Activated naive CD4-positive, alpha-beta T cell treated with anti-CD3 and anti-CD28 coated beads, Interleukin-2, amount 50 U/mL, for 16 hours (primary cell): ENCODE data around the gene UBE2E2.
"Not testable (repeated sequence)": the region's sequence is repeated elsewhere in the genome, so short reads cannot be mapped to it uniquely, and the experiment has no call there.

Experiments used
- DNase-seq: peaks from one replicate; pipeline ENCODE4 v3.0.0-alpha.2; 2020

The UBE2E2 gene

DNA sequence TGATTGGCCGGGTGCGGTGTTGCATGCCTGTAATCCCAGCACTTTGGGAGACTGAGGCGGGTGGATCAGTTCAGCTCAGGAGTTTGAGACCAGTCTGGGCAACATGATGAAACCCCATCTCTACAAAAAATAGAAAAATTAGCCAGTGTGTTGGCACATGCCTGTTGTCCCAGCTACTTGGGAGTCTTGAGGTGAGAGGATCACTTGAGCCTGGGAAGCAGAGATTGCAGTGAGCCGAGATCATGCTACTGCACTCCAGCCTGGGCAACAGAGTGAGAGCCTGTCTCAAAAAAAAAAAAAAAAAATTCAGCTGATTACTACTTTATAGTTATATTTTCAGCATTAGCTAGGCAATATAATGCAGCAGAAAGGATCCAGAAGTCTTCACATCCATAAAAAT, 133.7 kb downstream of the UBE2E2 start:
- not testable (repeated sequence) for DNase-seq

DNA sequence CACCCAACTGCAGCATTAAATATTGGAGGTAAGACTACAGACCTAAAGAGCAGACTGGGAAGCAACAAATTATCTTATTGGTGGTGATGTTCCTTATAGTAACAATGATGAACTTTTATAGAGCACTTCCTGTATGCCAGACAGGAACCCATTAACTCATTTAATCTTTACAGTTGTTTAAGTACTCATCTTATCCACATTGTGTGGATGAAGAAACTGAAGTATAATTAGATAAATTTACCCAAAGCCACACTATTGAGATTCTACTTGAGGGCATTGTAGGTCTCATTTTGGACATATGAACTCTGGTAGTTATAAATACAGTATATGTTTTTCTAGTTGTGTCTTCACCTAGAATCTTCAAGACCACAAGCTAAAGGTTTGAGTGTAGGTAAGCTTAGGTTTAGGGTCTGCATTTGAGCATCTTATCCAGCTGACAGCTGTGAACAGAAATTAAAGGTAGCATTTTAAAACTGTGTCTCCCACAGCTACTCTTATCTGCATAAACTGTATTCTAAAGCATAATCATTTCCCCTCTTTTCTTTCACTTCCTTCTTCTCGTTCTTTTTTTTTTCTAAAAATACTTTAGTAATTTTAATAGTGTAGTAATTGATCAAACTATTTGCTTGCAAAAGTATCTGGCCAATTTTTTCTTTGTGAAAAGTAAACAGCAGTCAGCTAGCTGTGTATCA, 138.2 kb downstream of the UBE2E2 start:
- no peak for DNase-seq

DNA sequence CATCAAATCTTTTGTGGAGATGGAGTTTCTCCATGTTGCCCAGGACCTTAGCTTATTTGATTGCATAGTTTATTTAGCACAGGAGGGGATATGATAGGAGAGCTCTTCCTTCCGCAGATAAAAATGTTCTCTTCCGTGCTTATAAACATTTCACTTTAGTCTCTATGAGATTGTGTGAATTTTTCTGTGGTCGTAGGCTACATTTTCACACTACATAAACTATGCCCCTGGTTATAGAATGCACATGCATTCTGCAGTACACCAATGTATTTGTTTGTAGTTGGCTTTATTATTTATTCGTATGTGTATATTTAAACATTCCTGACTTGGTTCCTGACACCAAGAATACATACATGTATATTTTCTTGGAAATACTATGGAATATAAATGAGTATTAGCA, 139.2 kb downstream of the UBE2E2 start:
- no peak for DNase-seq

DNA sequence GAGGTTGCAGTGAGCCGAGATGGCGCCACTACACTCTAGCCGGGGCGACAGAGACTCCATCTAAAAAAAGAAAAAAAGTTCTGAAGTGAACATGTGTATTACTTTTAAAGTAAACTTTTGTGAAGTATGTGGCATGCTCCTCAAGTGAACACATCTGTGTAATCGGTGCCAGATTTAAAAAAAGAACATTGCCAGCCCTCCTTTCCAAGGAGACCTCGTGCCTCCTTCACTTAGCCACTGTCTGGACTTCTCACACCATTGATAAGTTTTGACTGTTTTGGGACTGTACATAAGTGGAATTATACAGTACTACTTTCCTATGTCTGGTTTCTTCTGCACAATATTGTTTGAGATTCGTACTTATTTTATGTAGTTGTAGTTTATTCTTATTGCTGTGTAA, 140.4 kb downstream of the UBE2E2 start:
- DNase-seq, result no peak

DNA sequence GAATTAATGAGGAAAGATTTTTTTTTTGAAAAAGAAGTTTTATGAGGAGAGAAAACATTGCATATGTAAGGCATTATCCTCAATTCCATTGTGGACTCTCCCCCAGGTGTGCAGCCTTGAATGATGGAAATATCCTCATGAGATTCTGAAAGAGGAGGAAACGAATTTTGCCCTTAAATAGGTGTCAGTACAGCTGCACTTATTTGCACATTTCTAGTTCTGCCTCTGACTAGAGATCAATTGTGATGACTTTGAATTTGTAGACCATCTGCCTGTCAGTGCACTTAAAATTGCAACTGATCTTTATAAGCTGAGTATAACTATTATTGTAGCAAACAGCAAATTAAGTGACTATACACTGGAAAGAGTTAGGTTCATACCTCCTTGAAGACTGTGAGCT, 141.8 kb downstream of the UBE2E2 start:
- DNase-seq, result no peak

DNA sequence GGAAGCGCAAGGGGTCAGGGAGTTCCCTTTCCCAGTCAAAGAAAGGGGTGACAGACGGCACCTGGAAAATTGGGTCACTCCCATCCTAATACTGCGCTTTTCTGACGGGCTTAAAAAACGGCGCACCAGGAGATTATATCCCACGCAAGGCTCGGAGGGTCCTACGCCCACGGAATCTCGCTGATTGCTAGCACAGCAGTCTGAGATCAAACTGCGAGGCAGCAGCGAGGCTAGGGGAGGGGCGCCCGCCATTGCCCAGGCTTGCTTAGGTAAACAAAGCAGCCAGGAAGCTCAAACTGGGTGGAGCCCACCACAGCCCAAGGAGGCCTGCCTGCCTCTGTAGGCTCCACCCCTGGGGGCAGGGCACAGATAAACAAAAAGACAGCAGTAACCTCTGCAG, 146.3 kb downstream of the UBE2E2 start:
- DNase-seq, result not testable (repeated sequence)

DNA sequence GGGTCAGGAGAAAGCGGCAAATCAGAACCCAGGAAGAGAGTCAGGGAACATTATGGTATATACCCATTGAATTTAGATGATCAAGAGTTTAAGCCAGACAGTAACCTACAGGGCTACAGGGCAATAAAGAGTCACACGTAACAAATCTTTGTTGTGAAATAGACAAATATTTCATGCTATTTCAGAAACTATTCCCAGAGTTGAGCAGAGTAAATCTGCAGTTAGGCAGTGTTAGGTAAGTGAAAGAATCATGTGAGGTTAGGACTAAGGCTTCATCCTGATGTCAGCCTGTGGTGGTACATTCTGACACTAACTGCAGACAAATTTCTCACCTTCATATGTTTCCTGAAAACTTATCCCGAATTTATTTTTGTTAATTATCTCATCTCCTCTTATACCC, 153.0 kb downstream of the UBE2E2 start:
- no peak for DNase-seq

DNA sequence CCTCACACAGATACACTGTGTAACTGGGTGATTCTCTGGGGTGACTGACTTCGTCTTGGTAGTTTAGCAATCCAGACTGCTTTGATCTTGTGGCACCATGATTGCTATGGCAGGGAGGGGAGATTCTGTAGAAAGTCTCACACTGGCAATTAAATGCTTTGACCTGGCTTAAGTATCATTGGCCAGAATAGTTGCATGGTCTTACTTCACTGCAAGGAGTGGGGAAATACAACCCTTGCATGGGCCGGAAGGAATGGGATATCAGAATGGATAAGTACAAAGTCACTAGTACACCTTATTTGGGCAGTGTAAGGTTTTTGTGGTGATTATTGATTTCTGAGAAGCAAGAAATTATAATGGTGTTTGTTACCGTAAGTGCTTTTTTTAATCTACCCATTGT, 153.8 kb downstream of the UBE2E2 start:
- no peak for DNase-seq

DNA sequence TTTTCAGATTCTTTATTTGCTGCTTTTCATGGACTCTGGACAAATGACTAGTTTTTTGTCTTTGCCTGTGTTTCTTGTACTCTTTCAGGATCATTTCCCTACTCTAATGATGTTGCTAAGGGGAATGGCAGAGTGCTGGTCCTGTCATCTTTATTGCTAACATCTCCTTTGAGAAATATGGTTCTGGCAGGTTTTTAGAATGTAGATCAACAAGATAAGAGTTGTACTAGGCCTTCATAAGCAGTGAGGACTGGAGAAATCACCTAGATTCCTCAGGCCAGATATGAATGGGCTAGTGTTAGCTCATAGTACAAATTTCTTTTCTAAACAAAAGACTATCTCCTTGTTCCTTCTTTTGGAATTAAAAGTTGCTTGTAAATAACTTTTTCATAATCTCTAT, 156.0 kb downstream of the UBE2E2 start:
- no peak for DNase-seq

DNA sequence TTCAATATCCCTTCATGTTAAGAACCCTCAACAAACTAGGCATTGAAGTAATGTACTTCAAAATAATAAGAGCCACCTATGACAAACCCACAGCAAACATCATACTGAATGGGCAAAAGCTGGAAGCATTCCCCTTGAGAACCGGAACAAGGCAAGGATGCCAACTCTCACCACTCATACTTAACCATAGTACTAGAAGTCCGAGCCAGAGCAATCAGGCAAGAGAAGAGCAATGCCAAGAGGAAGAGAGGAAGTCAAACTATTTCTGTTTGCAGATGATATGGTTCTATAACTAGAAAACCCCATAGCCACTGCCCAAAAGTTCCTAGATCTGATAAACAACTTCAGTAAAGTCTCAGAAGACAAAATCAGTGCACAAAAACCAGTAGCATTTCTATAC, 161.9 kb downstream of the UBE2E2 start:
- DNase-seq, result no peak

DNA sequence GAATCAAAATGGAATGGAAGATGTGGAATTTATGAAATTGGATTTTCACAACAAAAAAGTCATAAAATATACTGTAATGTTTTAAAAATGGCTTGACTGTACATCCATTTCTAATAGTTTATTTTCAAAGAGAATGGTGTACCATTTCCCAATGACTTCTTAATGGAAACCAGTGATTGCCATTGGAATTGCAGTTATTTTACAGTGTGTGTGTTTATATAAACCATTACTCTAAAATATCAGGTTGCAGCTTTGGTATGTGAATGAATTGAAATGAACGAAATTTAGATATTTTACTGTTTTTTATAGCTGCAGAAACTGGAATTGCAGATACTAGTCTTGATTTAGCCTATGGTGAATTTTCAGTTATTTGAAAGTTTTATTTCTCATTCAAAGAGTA, 165.6 kb downstream of the UBE2E2 start:
- no peak for DNase-seq

DNA sequence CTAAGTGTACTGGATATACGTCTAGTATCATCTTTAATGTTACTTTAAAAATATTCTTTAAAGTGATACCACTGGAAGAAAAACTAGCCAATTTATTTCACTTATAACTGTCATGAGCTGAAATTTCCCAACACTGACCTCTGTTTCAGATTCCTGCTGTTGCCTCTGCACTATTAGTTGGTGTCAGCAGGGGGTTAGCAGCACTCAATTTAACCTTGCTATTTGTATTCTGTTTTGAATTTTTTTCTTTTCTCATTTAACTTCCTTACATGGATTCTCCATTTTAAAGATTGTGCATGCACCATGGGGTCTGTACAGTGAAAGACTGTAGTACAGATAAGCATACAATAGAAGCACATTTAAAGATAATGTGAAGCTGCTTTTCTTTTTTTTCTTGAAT, 169.2 kb downstream of the UBE2E2 start:
- no peak for DNase-seq

DNA sequence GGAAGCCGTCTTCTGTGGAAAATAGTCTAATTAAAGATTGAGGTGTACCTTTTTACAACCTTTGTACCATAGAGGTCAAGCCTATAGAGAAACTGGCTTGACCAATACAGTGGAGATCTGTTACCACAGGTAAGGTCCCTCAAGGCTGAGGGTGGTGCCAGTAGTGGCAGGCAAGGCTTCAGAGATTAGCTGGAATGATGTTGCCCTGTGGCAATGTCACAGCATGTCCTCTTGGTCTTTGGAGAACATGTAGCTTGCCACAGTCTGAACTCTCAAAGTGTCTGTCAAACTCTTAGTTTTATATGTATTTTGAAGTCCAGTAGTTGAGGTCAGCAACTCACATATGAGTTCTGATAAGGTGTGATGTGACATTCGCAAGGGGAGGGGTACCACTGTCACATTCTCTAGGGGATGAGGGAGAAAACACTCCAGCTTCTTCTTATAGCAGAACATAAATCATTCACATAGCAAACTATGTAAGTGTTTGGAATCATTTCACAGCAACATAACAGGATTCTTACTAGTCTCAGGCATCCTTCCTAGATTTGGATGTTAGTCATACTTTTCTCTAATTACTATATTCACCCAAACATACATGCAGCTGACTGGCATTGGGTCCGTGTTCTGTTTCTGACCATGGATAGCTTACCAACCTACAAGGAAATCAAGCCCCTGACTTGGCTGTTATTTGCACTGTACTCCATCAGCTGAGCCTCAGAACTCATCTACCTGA, 173.6 kb downstream of the UBE2E2 start:
- no peak for DNase-seq

DNA sequence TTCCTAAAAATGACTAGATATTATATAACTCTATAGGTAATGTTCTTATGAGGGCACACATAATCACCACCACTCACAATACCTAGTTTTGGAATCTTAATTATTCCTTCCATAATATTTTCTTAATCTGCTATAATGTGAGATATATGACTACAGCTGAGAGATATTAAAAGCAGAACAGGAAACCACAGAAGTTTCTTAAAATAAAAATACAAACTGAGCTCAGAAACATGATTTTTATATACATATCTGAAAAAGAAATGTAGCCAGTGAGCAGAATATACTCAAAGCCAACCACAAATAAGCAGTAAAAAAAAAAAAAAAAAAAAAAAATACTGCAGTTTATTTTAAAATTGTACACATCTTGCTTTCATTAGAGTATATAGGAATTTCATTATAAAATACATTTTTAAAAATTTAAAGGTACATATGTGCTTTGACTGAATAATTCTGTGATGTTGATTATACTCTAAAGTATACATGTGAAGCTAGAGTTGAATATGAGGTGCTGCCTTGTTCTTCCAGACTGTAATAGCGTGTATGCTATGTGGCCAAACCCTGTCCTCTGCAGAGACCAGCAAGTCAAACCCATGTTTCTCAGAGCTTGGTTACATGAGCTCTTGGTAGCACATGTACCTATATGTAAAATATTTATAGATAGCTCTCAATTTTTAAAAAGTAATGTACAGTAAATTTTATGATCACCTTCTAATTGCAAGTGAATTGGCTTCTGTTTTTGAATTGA, 175.0 kb downstream of the UBE2E2 start:
- no peak for DNase-seq

DNA sequence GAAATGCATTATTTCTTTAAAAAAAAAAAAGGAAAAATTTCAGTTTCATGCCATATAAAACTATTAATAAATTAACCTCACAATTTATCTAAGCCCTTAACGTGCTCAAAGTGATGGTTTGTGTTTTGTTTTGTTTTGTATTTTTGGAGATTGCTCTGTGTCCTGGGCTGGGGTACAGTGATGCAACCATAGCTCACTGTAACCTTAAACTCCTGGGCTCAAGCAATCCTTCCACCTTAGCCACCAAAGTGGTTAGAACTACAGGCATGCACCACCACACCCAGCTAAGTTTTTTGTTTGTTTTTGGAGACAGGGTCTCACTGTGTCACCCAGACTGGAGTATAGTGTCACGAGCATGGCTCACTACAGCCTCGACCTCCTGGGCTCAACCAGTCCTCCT, 180.7 kb downstream of the UBE2E2 start:
- DNase-seq, result no peak

DNA sequence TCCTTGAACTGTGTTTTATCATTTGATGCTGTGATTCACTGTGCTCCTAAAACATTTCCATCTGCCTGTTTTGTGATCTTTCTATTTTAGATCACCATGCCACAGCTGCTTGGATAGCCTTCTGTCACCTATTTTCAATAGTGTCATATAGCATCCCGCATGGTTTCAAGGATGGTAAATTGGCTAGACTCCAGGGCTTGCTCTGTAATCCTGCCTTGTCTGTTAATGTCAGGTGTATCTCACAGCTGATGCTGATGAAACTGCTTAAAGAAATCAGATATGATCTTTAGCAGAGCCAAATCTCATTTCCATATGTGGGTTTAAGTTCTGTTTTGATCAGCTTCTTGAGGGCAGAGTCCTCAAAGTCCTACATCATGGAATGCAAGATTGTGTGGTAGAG, 182.2 kb downstream of the UBE2E2 start:
- no peak for DNase-seq

DNA sequence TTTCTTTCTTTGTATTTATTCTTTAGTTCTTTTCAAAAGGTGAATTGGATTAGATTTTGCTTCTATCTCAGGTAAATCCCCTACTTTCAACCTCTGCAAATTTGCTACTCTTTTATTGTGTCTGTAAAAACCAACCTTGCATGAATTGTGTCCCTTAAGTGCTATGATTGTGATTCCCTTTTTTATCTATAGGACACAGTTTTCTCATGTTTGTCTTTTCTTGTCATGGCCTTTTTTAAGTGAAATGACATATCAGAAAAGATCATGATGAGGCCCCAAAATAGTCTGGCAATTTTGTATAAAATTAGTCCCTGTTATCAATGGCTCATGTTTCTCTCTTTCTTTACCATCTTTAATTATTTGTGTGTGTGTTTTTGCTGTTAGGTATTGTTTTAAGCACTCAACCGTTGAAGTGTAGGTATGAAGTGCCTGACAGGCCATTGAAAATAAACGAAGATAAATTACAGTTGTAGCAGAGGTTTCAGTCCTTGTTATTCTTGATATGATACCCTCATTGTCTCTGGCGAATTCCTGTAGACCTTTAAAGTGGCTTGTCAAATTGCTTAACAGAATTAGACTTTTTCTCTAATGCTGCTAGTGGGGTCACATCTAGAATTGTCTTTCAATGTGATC, 184.3 kb downstream of the UBE2E2 start:
- no peak for DNase-seq

DNA sequence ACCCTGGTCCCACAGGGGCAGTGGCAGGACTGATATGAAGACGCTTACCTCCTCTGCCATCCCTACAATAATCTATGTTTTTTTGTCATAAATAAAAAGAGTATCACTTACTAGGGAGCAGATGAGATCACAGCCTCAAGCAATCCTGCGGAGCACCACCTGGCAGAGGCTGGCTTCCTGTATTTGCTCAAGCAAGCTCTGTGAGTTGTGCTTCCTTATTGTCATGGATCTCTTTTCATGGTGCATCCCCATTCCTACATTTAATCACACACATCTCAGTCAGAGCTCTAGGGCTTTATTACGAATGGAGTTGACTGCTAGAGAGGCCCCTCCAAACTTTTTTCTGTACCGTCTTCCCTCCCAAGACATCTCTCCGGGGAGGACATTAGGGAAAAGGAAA, 186.0 kb downstream of the UBE2E2 start:
- no peak for DNase-seq

DNA sequence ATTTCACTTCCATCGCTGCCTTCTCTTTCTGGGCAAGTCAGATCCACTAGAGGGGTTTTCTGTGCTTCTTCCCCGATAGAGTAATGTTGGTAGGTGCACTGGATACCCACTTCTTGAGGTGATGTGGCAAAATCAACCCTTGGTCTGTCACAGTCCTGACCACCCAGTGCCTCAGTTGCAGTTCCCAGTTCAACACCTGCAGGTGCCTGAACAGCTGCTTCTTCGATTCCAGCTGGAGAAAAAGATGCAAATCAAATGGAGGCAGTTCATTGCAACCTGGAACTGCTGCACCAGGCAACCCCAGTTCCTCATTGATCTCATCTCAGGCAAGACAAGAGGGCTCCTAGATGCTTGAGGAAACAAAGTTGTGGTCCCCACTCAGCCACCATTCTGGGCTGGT, 186.6 kb downstream of the UBE2E2 start:
- no peak for DNase-seq

DNA sequence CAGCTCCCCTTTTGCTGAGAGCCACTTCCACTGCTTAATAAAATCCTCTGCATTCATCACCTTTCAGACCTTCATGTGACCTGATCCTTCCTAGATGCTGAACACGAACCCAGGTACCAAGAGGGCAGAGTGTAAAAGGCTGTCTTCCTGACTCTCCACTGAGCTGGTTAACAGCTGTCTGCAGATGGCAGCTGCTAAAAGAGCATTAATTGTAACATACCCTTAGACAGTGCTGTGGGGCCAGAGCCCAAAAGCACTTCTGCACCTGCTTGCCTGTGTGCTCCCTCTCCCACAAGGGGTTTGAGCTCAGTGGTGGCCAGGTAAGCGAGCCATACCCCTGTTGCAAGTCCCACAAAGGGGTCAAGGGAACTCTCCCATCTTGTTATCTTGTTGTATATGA, 187.3 kb downstream of the UBE2E2 start:
- no peak for DNase-seq

DNA sequence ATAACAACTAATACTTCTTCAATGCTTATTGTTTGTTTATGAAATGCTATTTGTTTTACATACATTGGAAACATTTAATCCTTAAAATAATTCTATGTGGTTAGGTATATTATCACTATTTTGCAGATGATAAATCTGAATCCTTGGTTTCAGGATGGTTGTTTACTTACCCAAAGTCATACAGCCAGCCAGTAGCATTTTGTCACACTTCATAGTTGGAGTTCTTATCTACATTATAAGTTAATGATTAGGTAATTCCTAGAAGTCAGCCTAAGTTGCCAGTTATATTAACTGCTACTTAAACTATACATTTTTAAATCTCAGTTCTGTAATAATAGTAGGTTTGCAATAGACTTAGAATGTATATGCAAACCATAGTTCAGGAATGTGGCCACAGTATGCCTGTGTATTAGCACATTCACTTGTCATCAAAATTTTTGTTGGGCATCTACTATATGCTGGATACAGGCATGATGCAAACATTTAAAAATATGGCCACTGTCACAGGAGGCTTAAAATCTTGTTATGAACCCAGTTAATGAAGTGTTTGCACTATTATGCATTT, 187.9 kb downstream of the UBE2E2 start:
- DNase-seq, result no peak

DNA sequence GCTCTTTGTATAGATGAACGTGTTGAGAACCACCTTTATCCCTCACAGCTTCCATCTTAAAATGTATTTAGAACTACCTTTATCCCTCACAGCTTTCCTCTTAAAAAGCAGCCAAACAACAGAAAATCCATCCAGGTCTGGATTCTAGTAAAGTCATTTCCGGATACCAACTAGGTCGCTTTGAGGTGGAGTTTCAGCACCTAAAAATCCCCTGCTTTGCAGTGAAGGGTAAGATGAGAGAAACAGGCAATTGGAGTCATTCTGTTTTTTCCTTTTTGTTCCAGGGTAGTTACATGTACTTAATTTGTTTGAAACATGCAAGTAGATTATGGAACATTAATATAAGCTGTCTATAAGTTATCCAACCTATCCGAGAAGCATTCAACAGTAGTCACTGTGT, 192.0 kb downstream of the UBE2E2 start:
- no peak for DNase-seq

DNA sequence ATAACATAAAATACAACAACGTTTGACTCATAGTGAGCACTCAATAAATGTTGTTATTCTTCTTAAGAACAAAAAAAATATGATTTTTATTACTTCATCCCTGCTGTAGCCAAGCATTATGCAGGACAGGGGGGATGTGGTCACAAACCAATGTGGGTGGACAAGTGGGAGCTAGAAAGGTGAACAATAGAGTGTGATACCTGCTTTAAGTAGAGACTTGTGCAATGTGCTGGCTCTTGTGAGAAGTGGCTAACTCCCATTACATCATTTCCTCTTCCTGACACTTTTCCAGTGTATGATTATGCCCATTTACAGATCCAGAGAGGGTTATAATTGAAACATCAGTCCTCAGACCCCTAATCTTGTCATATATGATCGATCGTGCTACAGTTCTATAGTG, 193.6 kb downstream of the UBE2E2 start:
- DNase-seq, result no peak
